HK-2 (cell line): ENCODE data around the gene HAPLN1.

Experiments
- DNase-seq: peaks from one replicate; pipeline ENCODE4 v3.0.0-alpha.2; 2018; ENCODE audit not compliant: unreplicated experiment

Gene HAPLN1

DNA sequence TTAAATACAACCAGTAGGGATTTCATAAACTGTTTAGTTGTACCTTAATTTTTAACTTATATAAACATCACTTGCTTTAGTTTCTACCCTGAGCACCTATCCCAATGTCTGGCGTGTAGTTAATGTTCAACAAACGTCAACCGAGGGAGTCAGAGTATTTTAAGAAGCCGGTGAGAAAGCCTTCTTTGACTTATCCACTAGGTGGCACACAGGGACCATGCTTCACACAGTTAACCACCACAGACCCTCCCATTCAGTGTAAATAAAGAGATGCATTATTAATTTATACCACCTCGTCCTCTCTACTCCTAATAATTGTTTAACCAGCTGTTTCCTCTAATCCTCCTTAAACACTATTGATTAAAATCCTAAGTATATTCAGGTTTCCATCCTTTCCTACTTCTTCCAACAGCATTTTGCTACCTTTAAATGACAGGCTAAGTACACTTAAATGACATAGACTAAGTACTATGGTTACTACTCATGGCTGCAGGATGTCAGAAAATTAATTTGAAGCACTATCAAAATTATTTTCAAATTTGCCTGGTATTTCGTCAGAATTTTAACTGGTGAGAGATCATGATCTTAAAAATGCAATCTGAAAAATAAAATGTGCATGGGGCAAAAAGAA is 2.3 kb downstream of the HAPLN1 start:
- DNase-seq, result peak; percentile 16

DNA sequence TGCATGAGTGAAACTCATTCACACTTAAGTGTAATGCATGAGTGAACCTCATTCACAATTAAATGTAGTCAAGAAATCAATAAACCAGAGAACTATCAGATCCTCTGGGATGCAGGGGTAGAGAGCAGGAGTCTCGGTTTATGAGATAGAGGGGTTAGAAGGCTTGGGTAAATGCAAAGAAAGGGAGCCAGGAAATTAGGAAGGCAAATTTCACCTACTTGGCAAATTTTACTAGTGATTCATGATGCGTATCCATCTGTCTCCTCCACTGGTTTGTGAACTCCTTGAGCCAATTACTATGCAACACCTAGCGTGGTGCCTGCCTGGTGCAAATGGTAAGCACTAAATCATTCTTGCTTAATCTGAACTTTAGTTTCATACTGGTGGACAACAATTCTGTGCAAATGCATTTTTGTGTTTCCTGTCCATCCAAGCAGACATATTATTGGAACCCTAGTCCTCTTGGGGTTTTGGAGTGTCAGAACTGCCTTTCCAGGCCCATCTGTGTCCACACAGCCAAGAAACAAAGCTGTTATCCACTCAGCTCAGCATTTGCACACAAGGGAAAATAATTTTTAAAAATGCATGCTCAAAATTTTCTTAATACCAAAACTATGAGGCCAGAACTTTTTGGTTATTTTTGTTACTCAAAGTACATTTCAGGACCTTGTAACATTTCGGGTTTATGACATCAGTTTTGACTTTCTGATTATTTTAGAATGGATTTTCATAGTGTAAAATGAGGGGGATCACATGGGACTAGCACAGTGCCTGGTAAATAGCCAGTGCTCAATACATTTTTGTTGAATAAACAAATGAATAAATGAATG is 5.2 kb downstream of the HAPLN1 start:
- DNase-seq, result no peak

DNA sequence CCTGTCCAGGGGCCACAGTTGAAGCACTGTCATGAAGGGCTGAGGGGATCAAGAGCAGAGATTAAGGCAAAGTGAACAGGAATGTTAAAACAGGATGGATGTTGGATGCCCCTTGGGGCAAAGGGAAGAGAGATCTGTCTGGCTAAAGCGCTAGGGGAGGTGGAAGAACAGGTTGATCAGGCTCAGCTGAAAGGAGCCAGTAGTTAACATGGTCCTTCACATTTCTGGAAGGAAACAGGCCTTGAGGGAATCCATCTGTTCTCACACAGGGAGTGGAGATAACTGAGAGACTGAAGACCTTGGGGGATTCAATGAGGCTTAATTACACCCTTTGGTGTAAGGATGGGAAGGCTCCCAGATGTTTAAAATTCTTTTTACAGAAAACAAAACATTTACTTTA is 5.8 kb downstream of the HAPLN1 start:
- DNase-seq, result no peak

DNA sequence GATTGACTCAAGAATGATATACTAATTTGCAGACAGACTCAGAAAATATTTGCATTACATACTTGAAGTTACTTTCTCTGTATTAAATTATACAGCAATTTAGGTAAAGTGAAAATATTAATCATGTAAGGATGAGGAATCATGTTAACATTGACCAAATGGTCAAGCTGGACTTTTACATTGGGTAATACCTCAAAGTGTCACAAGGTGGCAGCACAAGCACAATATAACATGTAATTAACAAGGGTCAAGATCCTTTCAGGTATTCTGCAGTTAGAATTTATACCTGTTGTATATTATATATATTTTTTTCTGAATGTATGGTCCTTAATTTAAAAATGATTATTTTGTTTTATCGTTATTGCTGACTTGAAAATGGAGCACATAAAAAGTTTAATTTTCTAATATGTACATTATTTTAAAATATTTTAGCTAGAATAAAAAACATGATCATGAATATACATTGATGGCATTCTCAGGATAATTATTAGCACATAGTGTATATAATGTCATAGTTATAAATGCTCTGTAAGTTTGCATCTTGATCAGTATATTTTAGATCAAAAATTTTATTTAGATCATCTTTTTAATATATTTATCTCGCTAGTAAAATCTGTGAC is 8.6 kb downstream of the HAPLN1 start:
- peak; percentile 18 for DNase-seq

DNA sequence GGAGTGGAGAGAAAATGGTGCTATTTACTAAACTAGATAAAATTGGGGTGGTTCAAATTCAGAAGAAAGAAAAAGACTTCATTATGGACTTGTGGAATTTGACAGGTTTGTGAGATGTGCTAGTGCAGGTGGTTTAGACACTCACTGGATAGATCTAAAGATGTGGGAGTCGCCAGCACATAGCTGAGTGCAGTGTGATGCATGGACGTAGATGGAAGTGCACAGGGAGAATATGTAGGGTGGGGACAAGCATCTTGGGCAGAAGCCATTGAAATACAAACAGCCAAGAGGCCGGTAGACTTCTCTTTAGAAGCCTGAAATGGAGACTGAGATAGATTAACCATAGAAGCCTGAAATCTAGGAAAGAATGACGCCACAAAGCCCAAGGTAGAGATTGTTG is 10.7 kb downstream of the HAPLN1 start:
- DNase-seq, result no peak

DNA sequence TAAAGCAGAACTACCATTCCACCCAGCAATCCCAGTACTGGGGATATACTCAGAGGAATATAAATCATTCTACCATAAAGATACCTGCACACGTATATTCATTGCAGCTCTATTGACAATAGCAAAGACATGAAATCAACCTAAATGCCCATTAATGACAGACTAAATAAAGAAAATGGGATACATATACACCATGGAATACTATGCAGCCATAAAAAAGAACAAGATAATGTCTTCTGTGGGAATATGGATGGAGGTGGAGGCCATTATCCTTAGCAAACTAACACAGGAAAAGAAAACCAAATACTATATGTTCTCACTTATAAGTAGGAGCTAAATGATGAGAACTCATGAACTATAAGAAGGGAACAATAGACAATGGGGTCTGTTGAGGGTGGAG is 12.5 kb downstream of the HAPLN1 start:
- no peak for DNase-seq

DNA sequence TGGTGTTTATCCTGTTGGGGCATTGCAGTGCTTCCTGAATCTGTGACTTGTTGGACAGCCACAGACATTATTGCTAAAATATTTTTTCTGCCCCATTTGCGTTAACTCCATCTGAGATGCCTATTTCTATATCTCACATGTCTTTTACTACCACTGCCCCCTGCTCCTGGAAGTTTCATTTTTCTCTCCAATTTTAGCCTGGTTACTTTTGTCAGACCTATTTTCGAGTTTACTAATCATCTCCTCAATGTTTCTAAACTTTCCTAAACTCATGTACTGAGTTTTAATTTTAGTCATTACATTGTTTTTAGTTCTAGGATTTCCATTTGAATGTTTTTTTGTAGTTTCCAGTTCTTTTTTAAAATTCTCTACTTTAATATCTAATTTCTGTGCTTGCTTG is 17.6 kb downstream of the HAPLN1 start:
- DNase-seq, result no peak

DNA sequence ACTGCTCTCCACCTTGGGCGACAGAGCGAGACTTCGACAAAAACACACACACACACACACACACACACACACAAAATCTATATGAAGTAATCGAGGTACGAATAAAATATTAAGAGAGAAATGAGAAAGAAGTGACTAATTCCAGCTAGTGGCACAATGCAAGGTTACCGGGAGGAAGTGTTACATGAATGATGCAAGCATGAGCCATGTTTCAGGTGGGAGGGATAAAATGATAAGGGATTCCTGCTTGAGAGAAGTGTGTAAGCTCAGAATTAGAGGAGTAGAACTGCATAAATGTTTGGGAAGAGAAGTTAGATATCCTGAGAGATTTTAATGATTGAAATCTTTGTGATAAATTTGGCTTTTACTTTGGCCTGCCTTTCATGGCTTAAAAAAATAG is 18.8 kb downstream of the HAPLN1 start:
- DNase-seq, result no peak

DNA sequence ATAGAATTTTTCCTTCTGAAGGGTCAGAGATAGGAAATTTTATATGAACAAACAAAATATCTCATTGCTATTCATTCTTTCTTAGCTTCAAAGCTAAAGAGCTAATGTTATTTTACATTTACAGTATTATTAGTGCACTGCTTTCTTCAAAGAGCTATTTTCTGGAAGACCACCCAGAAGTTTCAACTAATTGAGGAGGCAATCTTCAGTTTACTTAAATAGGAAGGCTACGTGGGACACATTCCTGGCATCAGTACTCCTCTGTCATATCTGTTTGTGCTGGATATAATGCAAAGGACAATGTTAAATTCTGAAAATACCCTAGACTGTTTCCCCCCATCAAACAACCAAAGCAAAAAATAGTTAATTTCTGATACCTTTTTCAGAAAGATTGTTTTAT is 30.8 kb downstream of the HAPLN1 start:
- no peak for DNase-seq

DNA sequence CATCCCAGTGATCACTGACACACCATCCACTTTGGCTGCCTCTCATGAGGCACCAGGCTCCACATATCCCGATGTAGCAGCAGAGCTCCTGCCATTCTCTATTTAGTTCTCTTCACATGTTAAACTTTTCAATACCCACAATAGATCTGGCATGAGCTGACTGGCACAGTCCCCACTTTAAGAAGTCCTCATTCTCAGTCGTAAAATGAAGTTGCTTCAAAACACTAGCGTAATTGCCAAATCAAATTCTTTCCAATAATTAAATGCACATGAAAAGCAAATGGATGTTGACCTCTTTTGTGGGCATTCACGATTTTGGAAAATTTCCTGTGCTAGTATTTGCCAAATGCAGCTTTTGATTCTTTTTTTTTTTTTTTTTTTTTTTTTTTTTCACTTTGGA is 32.4 kb downstream of the HAPLN1 start:
- no peak for DNase-seq

DNA sequence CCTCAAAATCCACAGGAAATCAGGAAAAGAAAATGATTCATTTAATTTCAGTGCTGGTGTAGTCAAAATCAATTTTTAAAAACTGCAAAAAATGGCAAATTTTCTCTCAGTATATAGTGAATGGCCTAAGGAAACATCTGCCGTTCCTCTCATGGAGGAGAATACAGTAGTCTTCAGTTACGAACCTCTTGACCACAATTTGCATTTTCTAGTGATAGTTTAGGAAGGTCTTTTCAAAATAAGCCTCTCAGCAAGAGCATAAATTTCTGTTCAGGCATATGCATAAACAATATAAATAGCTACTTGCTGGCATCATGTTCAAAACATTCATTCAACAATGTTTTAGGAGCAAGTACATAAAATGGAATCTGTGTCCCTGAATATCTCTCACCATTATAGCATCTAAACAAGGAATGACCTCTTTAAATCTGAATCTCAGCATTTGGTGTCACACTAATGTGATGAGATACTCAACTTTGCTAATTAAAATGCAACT is 33.5 kb downstream of the HAPLN1 start:
- DNase-seq, result no peak

DNA sequence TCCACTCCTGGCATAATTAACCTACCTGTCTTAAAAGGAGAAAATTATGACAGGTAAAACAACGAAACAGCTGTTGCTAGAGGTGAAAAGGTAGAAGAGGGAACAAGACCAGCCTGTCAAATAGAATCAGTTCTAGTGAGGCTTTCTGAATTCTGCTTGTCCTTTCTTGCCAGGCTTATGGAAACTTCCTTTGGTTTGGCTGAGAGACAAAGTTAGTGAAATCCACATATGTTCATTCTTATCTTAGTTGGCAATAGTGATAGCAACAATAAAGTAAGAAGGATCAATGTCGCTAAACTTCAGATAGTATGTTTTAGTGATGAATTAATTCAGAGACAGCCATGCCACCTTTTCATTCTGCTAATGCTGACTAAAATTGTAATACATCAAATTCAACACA is 34.4 kb downstream of the HAPLN1 start:
- DNase-seq, result no peak

DNA sequence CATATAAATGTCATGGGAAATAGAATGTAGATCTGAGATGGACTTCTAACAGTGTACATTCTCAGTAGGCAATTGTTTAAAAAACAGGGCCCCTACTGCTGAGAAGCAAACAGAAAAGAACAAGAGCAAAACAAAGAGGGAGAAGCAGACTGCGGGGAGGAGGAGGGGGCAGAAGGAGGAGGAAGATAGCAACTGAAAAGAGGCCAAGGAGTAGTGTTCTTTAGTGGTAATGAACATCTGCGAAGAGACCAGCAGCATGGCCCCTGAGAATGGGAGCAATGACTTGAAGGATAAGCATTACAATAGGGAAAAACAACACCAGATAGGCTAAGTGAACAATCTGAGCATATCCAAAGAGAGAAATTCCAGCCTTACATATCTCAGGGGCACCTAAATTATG is 36.8 kb downstream of the HAPLN1 start:
- no peak for DNase-seq

DNA sequence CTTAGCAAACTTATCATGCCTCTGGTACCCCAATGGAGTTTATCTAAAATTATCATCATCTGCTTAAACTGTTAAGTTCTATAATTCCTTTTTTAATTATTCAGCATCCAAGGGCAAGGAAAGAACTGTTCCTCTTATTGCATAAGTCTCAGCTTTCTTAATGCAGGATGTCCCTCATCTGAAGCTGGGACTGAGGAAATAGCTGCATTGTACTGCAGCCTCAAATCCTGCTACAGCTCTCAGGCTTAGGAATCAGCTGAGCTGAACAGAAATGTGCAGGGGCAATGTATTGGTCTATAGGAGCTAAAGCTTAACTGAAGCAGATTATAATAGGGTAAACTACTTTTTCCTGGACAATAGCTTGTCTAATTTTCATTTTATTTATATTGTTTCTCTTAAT is 48.0 kb downstream of the HAPLN1 start:
- no peak for DNase-seq

DNA sequence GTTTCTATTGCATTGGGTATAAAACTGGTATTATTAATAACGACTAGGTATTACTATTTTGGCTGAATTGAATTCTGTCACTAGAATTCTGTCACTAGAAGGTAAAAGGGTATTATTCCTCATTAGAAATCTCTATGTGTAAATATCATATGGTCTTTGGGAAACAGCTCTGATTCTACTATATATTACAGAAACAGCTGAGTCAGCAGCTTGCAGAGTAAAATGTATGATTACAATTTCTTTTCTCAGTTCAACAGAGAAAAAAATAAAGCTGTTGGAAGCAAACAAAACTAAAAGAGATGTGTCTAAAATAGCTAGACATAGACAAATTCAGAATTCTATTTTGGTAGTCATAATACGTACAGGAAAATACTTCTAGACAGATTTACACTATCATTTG is 48.5 kb downstream of the HAPLN1 start:
- no peak for DNase-seq

DNA sequence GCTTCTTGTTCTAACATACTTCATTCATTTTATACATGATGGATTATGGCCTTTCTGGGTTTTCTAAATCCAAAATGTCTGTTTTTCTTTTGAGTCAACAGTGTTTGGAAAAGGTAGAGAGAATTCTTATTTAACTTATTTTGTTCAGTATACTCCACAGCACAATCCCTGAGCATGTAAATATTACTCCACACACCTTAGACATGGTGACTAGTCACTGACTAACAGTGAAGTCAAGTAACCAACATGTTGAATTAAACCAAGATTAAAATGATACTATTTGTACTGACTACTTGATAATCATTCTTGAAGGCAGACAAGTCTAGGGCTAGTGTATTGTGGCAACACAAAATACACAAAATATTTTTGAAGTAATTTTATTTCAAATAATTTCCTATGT is 55.0 kb downstream of the HAPLN1 start:
- DNase-seq, result no peak

DNA sequence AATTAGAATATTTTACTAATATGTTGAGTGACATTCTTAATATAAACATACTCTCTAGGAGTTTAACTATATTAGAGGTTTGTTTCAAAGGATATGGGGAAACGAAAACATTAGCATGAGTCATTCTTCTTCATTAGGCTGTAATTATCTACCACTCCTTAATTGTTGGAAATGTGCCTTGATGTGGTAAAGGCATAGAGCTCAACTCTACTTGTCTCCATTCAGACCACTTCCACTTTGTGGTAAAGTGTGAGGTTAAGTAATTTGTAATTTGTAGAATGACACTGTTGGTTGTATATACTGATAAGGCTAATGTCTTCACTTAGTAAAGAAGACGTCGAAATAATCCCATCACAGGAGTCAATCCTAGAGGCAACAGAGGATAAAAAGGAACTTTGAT is 58.1 kb downstream of the HAPLN1 start:
- DNase-seq, result no peak

DNA sequence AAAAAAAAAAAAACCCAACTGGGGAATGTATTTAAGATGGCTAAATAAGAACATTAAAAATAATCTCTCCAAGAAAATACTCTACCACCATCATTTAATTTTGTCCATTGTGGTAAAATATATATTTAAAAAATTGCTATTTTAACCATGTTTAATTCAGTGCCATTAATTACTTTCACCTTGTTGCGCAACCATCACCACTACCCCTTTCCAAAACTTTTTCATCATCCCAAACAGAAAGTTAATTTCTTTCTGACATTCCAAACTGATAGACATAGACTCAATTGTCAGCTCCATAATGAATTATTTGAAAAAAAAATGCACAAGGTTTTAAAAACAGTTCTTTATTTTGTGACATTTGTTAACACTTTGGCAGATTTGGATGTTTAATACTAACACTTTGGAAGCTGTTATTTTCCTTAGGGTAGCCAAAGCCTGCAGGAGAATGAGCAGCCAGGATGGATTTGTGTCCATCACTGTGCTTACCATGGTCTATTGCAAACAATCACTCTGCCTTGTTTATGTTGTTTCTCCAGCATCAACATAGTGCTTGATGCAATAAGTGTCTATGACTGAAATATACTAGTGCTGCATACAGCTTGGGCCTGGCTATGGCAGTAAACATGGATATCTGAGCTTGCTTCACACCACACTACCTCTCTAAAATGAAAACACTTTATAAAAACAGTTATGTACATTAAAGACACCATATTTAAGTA is 62.7 kb downstream of the HAPLN1 start:
- DNase-seq, result no peak

DNA sequence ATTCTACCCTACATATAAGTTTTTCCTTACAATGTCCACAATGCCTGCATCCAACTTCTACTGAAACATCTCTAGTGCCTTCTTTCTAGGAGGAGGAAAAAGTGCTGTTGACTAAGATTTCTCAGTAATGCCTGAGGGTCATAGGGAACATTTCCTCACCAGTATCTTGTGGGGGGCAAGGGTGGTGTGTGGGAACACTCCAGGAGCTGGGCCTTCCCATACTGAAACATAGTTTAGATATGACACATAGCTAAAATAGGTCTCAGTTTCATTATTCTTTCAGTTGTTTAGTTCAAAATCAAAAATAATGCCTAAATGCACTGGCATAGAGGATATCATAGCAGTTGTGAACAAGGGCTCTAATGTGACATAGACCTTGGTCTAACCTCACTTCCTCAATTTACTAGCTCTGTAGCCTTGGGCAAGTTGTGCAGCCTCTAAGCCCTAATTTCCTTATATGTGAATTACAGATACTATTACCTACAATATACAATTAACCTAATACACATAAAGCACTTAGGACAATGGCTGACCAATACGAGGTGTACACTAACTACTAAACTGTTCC is 66.1 kb downstream of the HAPLN1 start:
- DNase-seq, result no peak

DNA sequence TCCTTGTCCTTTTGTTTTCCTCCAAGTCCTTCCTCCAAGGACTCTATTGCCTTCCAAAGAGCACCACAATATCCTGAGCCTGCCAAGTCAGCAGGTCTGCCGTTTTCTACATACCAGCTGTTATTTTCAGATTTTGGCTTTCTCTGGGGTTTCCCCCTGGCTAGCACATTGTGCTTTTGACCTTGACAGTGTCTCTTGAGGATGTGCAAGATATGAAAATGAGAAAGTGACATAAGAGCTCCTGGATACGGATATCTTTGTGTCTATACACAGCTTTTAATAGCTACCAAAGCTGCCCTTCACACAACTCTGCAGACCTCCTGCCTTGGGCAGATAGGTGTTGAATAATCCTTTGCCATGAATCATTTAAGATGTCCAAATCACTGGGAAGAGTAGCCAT is 67.0 kb downstream of the HAPLN1 start:
- no peak for DNase-seq

DNA sequence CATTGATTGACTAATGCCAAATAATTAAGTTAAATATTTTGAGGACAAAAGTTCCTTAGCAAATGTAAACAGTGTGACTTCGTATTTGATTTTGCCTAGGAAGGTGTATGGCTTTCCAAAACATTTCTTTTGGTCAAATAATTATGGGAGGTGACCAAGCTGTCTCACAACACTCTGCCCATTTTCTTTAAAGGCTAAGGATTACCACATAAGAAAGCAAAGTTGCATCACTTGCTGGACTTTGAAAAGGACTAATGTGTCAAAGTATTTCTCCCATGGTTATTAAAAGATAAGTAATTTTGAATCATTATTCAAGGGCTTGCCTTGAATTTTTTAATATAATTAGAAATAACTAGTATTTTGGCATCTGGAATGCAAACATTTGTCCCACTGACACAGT is 74.7 kb downstream of the HAPLN1 start:
- DNase-seq, result no peak

DNA sequence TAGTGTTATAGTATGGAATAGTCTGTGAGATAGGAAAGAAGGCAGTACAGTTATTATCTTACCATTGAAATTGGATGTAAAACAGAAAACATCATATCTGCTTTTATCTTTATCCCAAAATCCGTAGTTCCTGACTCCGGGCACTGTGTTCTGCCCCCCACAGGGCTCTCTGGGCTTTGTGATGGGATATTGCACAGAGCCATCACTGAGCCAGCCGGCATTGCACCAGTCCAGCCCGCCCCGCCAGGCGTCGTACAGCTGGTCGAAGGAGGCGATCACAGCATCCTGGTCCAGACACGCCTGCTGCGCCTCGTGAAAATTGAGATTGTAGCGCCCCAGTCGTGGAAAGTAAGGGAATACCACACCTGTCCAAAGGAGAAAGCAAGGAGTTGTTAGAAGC is 76.4 kb downstream of the HAPLN1 start:
- DNase-seq, result no peak
